SK-MEL-5 (cell line): ENCODE data around the gene SEC16B. TPM values are rescaled to one million over a fixed set of nuclear protein-coding genes. Genes with fewer than 3 reads are reported as not detected.

Source experiments
- DNase-seq: peaks from one replicate; pipeline ENCODE4 v3.0.0-alpha.2; 2016; ENCODE audit warnings: low read depth, low spot score
- in situ Hi-C: cut with HindIII; loops from 2 replicates; pipeline ENCODE4 v1.10.0; 2016; ENCODE audit warnings: low sequenced_read_pairs, high pct_unique_total_duplicates, low pct_unique_long_range_greater_than_20kb
- total RNA-seq: library from RNA; depleted of rRNA; stranded (reverse); fragments of >200 nt; shearing (Covaris generic); gene quantifications from 2 replicates; pipeline ENCODE4 v1.2.3, GENCODE V29; 2014

Gene SEC16B
- total RNA-seq, 1 experiment from 2014 or later = 0.32 TPM

GRCh38 chr1:177927021-177927596 is 42.7 kb downstream of the SEC16B start:
- no peak for DNase-seq
- in situ Hi-C loops = no loop called here

- DNase-seq = no peak
- in situ Hi-C loops = no loop called here
Observed at GRCh38 chr1:177926201-177926600, 43.7 kb downstream of the SEC16B start.

GRCh38 chr1:177925006-177925405 is 44.9 kb downstream of the SEC16B start:
- in situ Hi-C loops = no loop called here
- DNase-seq = no peak

GRCh38 chr1:177923441-177923840 is 46.4 kb downstream of the SEC16B start:
- in situ Hi-C loops = no loop called here
- no peak for DNase-seq

GRCh38 chr1:177922209-177922608 is 47.6 kb downstream of the SEC16B start:
- in situ Hi-C loops = no loop called here
- DNase-seq = peak; percentile 11

- in situ Hi-C loops = no loop called here
- no peak for DNase-seq
Observed at GRCh38 chr1:177921590-177921989, 48.3 kb downstream of the SEC16B start.

GRCh38 chr1:177920091-177920490 is 49.8 kb downstream of the SEC16B start:
- no peak for DNase-seq
- in situ Hi-C loops = no loop called here

GRCh38 chr1:177915641-177916040 is 54.2 kb downstream of the SEC16B start:
- in situ Hi-C loops = no loop called here
- no peak for DNase-seq

- peak; percentile 7 for DNase-seq
- in situ Hi-C loops = no loop called here
Observed at GRCh38 chr1:177914603-177915002, 55.3 kb downstream of the SEC16B start.

GRCh38 chr1:177913762-177914540 is 55.9 kb downstream of the SEC16B start:
- DNase-seq = peak; percentile 51

GRCh38 chr1:177912991-177913390 is 56.9 kb downstream of the SEC16B start:
- DNase-seq = no peak
- in situ Hi-C loops = no loop called here

More at GRCh38 chr1:177913762-177914540, 55.9 kb downstream of the SEC16B start:
- in situ Hi-C loops = no loop called here

GRCh38 chr1:177909416-177909815 is 60.4 kb downstream of the SEC16B start:
- in situ Hi-C loops = no loop called here
- DNase-seq = no peak

GRCh38 chr1:177907000-177907399 is 62.9 kb downstream of the SEC16B start:
- in situ Hi-C loops = no loop called here
- no peak for DNase-seq

GRCh38 chr1:177905686-177906085 is 64.2 kb downstream of the SEC16B start:
- in situ Hi-C loops = no loop called here
- no peak for DNase-seq

- DNase-seq = peak; percentile 65
- in situ Hi-C loops = no loop called here
Observed at GRCh38 chr1:177902266-177902665, 67.6 kb downstream of the SEC16B start.

- DNase-seq = no peak
- in situ Hi-C loops = no loop called here
Observed at GRCh38 chr1:177897998-177898654, 71.7 kb downstream of the SEC16B start.

- in situ Hi-C loops = no loop called here
- no peak for DNase-seq
Observed at GRCh38 chr1:177897281-177897997, 72.4 kb downstream of the SEC16B start.
